Aorta (tissue), 5 donors: ENCODE measurements around the gene GTSF1L. TPM values are rescaled to one million over a fixed set of nuclear protein-coding genes. Genes with fewer than 3 reads are reported as not detected.

ENCODE experiments used
- ATAC-seq: fragments of 200-7000 bp; cut with Tn5 transposase; one replicate; pipeline ENCODE4 v1.9.1; 2022; ENCODE audit warnings: moderate library complexity; ENCODE audit not compliant: low FRiP score
- DNase-seq, 2 donors: peaks; one replicate each; pipeline ENCODE4 v3.0.0-alpha.2; 2020
- H3K27ac ChIP-seq, 2 donors: one replicate each; pipeline ENCODE4 v1.5.1; 2013; ENCODE audit warnings: low read length in 2 of 2, mild to moderate bottlenecking in 2 of 2, moderate library complexity in 2 of 2, control low read depth in 1 of 2, inconsistent platforms in 1 of 2, low read depth in 1 of 2
- H3K27me3 ChIP-seq, 2 donors: one replicate each; pipeline ENCODE4 v1.6.1; 2013; ENCODE audit warnings: control low read depth in 1 of 2, low read length in 1 of 2, mild to moderate bottlenecking in 1 of 2, moderate library complexity in 1 of 2; ENCODE audit not compliant: insufficient read depth in 2 of 2, control insufficient read depth in 1 of 2
- H3K36me3 ChIP-seq, 2 donors: one replicate each; pipeline ENCODE4 v1.6.1; 2013; ENCODE audit warnings: control low read depth in 1 of 2, low read length in 1 of 2, mild to moderate bottlenecking in 1 of 2; ENCODE audit not compliant: insufficient read depth in 2 of 2, control insufficient read depth in 1 of 2
- H3K4me1 ChIP-seq, 2 donors: one replicate each; pipeline ENCODE4 v1.6.1; 2013; ENCODE audit warnings: low read length in 2 of 2, control low read depth in 1 of 2, mild to moderate bottlenecking in 1 of 2, moderate library complexity in 1 of 2; ENCODE audit not compliant: insufficient read depth in 2 of 2, control insufficient read depth in 1 of 2
- H3K4me3 ChIP-seq, 2 donors: one replicate each; pipeline ENCODE4 v1.5.1; 2013; ENCODE audit warnings: low read length in 2 of 2, control low read depth in 1 of 2, mild to moderate bottlenecking in 1 of 2
- H3K9me3 ChIP-seq: one replicate; pipeline ENCODE4 v1.6.1; 2013; ENCODE audit warnings: mild to moderate bottlenecking, low read length; ENCODE audit not compliant: control insufficient read depth
- WGBS, 2 donors: extraction: QIAGEN DNeasy Blood & Tissue Kit; methylation state at CpG; one replicate each; pipeline ENCODE4 v1.1.7; 2013; 5-methylcytosine and 5-hydroxymethylcytosine counted together
- intact Hi-C, 2 donors: fragments of 100-400 bp; cut with DNase I; formaldehyde crosslinking; loops; one replicate each; pipeline versions ENCODE4 v1.14.2 to v1.15.0; 2022
- polyA plus RNA-seq, 2 donors: library from polyadenylated mRNA; stranded (reverse); fragments of 200-250 nt; gene quantifications; one replicate each; pipeline ENCODE4 v1.2.3, GENCODE V29; 2013
- total RNA-seq, 2 donors: library from RNA; stranded (reverse); fragmentation: NEBNext Ultra II Directional; extraction: Animal tissue kit (Norgen Biotek cat#: 25700); gene quantifications; one replicate each; pipeline ENCODE4 v1.2.1, GENCODE V29; 2021
- donor health status: healthy with polysubstance abuse.
- donor health status: Bipolar disorder and iron deficiency.
- donor health status: DM: no; HTN: no; CAD: no.
- donor health status: DM: no; HTN: no; CAD: no.
- donor health status: DM: yes; HTN: yes; CAD: no.

GTSF1L gene
- total and polyA plus RNA-seq, 4 donors = not detected

DNA sequence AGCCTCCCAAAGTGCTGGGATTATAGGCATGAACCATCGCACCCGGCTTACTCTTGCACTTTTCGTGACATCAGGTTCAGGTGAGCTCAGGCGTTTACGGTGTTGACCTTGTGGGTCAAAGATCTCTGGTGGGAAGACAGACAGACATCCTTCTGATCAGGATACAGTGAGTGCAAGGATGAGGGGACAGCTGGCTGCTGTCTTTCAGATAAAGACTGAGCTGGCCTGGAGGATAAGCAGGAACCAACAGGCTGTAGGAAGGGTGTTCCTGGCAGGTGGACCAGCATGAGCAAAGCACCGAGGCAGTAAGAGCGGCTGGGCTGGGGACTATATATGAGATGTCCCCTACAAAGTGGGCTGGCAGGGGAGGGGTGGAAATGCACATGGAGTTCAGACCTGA is 11.1 kb upstream of the GTSF1L start:
- Histone ChIP-seq H3K36me3 (no peaks in the 10 kb centered on the region), H3K4me3 (no peak overlapping the region), H3K4me1 (no peaks in the 10 kb centered on the region), H3K27ac (no peak overlapping the region), H3K9me3 (no peaks in the 10 kb centered on the region), H3K27me3 (no peaks in the 10 kb centered on the region)
- no peak for ATAC-seq
- no peak for DNase-seq
- intact Hi-C loops = no loop called here
- WGBS, 2 donors = 93 to 95% methylated on average over 7 of the region's 7 CpGs

DNA sequence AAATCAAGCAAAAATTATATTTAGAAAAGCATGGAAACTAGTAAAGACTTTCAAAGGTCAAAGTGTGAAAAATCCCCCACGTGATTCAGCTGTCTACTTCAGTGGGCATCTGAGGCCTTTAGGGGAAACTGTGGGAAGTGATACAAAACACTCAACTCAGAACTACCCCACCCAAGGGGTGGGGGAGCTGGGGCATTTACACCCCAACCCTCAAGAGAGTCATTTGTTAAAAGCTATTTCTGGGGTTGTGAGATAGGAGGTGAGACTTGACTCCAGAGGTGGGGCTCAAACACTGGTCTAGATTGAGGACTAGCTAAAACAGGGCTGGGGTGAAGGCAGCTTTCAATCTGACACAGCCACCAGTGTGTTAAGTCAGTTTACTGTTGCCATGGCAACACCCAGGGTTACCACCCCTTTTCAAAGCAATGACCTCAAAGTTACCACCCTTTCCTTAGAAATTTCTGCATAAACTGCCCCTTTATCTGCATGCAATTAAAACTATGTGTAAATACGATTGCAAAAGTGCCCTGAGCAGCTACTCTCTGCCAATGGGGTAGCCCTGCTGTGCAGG is 9.9 kb upstream of the GTSF1L start:
- intact Hi-C loops = no loop called here
- H3K27ac ChIP-seq = no peak overlapping the region
- 36% methylated on average over 2 of the region's 2 CpGs for WGBS, 2 donors

DNA sequence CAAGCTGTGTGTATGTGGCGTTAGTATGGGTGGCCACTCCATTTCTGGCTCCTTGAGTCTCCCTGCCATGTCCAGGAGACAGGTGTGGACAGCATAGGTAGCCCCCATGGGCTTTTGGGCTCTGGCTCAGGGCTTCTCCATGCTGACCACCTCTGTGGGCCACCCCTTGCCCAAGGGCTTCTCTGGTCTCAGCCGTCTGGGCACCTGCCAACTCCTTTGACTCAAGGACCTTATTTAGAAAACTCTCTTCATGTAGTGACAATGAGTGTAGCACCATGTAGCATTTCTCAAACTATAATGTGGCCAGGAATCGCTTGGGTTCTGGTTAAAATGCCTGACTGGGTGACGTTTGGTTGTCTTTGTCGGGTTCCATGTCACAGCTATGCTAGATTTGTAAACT is 5.1 kb upstream of the GTSF1L start:
- no peak for ATAC-seq
- H3K36me3 ChIP-seq = no peaks in the 10 kb centered on the region
- no peak overlapping the region for H3K4me3 ChIP-seq
- H3K4me1 ChIP-seq = no peaks in the 10 kb centered on the region
- no peaks in the 10 kb centered on the region for H3K9me3 ChIP-seq
- 78 to 82% methylated on average over 5 of the region's 5 CpGs for WGBS, 2 donors
- intact Hi-C loops = no loop called here
- DNase-seq = peak in 1 of 2 donors; percentile 55
- no peak overlapping the region for H3K27ac ChIP-seq
- H3K27me3 ChIP-seq = no peaks in the 10 kb centered on the region

More for the DNA sequence above, 9.9 kb upstream of the GTSF1L start:
- ATAC-seq = no peak
- H3K9me3 ChIP-seq = no peaks in the 10 kb centered on the region
- H3K4me1 ChIP-seq = no peaks in the 10 kb centered on the region
- no peaks in the 10 kb centered on the region for H3K36me3 ChIP-seq
- H3K4me3 ChIP-seq = no peak overlapping the region
- no peaks in the 10 kb centered on the region for H3K27me3 ChIP-seq
- peak in 1 of 2 donors; percentile 2 for DNase-seq

GRCh38 chr20:43731469-43731868 is 4.7 kb upstream of the GTSF1L start:
- ATAC-seq (no peak), DNase-seq (no peak)
- Histone ChIP-seq H3K4me1 (no peaks in the 10 kb centered on the region), H3K27me3 (no peaks in the 10 kb centered on the region), H3K27ac (no peak overlapping the region), H3K36me3 (no peaks in the 10 kb centered on the region), H3K9me3 (no peaks in the 10 kb centered on the region), H3K4me3 (no peak overlapping the region)
- intact Hi-C loops = no loop called here
- WGBS, 2 donors = 54 to 62% methylated on average over 7 of the region's 7 CpGs

DNA sequence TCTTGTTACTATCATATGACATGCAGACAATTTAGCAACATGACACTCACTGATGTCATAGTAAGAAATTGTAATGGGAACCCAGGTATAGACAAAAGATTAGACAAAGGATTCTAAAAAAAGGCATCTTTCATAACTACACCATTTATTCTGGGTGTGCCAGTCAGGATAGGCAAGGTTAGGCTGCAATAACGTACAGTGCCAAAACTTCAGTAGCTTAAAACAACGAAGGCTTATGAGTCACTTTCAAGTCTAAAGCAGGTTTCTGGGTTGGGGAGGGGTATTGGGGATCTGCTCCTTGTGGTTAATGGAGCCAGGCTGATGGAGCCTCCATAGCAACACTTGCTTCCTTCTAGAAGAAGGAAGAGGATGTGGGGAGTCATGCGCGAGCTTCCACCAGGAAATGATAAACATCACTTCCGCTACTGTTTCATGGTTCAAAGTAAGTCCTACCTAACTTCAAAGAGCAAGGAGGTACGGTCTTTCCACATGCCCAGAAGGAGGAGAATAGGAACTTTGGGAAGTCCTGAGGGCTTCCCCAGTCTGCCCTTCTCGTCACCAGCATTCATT is 2.0 kb upstream of the GTSF1L start:
- Histone ChIP-seq H3K4me3 (no peak overlapping the region), H3K9me3 (no peaks in the 10 kb centered on the region), H3K36me3 (no peaks in the 10 kb centered on the region), H3K27me3 (no peaks in the 10 kb centered on the region), H3K4me1 (no peaks in the 10 kb centered on the region), H3K27ac (no peak overlapping the region)
- ATAC-seq = no peak
- no peak for DNase-seq
- intact Hi-C loops = no loop called here
- WGBS, 2 donors = 79 to 84% methylated on average over 7 of the region's 7 CpGs

DNA sequence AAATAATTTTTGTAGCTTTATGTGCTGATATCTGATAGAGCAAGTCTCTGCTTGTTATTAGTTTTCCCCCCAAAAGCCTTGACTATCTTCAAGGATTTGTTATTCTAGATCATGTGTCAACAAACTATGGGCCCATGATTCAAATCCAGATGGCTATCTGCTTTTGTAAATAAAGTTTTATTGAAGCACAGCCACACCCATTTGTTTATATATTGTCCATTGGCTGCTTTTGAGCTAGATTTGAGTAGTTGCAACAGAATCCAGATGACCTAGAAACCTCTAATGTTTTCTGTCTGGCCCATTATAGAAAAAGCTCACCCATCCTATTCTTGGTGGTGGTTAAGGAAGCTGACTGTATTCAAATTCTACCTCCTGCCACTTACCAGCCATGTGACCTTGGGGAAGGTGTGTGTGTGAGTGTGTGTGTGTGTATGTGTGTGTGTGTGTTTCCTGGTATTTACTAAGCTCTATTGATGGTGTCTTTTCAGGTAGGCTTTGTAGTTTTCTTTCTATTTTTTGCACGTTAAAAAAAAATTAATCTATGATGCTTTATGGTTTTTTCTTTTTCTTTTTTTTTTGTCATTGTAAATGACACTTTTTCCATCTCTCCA is 1.3 kb upstream of the GTSF1L start:
- no peak overlapping the region for H3K4me3 ChIP-seq
- no peak for DNase-seq
- H3K4me1 ChIP-seq = no peaks in the 10 kb centered on the region
- H3K27me3 ChIP-seq = no peaks in the 10 kb centered on the region
- H3K27ac ChIP-seq = no peak overlapping the region
- 93 to 95% methylated on average over 1 of the region's 1 CpG for WGBS, 2 donors
- ATAC-seq = no peak
- intact Hi-C loops = no loop called here
- H3K36me3 ChIP-seq = no peaks in the 10 kb centered on the region
- H3K9me3 ChIP-seq = no peaks in the 10 kb centered on the region

DNA sequence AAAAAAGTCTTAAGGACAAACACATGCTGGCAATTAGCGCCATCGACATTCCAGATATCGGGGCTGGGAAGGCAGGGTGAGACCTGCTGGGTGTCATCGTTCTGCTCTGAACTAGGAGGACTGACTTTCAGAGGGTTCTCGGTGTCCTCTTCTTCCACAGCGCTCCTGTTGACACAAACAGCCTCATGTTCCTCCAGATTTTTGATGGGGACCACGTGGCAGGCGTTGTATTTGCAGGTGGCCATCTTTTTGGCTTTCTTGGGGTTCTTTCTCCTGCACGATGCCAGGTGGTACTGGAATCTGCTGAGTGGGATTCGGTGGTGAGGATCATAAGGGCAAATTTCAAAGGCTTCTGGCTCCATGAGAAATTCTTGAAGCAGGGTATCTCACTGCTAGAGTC is 469 bp downstream of the GTSF1L start:
- no peaks in the 10 kb centered on the region for H3K36me3 ChIP-seq
- no peaks in the 10 kb centered on the region for H3K27me3 ChIP-seq
- WGBS, 2 donors = 80 to 84% methylated on average over 10 of the region's 10 CpGs
- no peaks in the 10 kb centered on the region for H3K4me1 ChIP-seq
- ATAC-seq = no peak
- peak in 1 of 2 donors; percentile 36 for DNase-seq
- no peaks in the 10 kb centered on the region for H3K9me3 ChIP-seq
- intact Hi-C loops = no loop called here
- H3K4me3 ChIP-seq = no peak overlapping the region
- no peak overlapping the region for H3K27ac ChIP-seq

GRCh38 chr20:43725666-43726065 is 1.1 kb downstream of the GTSF1L start:
- peak in 1 of 2 donors; percentile 3 for DNase-seq
- intact Hi-C loops = no loop called here
- Histone ChIP-seq H3K9me3 (no peaks in the 10 kb centered on the region), H3K36me3 (no peaks in the 10 kb centered on the region), H3K27me3 (no peaks in the 10 kb centered on the region), H3K4me1 (no peaks in the 10 kb centered on the region), H3K4me3 (no peak overlapping the region), H3K27ac (no peak overlapping the region)
- no peak for ATAC-seq
- WGBS, 2 donors = 91 to 94% methylated on average over 2 of the region's 2 CpGs

DNA sequence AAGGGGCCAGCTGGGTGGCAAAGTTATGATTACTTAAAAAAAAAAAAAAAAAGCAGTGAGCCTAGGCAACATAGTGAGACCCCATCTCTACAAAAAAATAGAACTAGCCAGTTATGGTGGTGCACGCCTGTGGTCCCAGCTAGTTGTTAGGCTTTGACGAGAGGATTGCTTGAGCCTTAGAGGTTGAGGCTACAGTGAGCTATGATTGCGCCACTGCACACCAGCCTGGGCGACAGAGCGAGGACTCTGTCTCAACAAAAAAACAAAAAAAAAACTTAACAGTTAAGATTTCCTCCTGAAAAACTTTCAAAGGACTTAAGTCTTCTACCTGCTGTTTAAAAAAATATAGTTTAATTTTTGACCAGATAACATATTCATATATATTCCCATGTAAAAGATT is 2.4 kb downstream of the GTSF1L start:
- Histone ChIP-seq H3K27me3 (no peaks in the 10 kb centered on the region), H3K9me3 (peaks cover 3% of the 10 kb centered on the region), H3K36me3 (no peaks in the 10 kb centered on the region), H3K27ac (no peak overlapping the region), H3K4me1 (no peaks in the 10 kb centered on the region), H3K4me3 (no peak overlapping the region)
- peak in 1 of 2 donors; percentile 2 for DNase-seq
- ATAC-seq = no peak
- intact Hi-C loops = no loop called here
- WGBS, 2 donors = 88% methylated on average over 5 of the region's 5 CpGs
